HEK293 (cell line): Measurements from ENCODE around the gene NEK2.

ENCODE experiments used
- CTCF ChIA-PET: fragments of 350-600 bp; formaldehyde crosslinking; extraction: SDS; loops from one replicate; lab custom pipeline; 2021; ENCODE audit warnings: antibody characterized with exemption; lab: Yijun Ruan, JAX
- POLR2A ChIA-PET: fragments of 300-600 bp; formaldehyde crosslinking; extraction: SDS; loops from one replicate; lab custom pipeline; 2020; ENCODE audit warnings: antibody characterized with exemption, inconsistent platforms; lab: Yijun Ruan, JAX
- H3K27ac ChIP-seq: fragments of 200-500 bp; sonication (Bioruptor generic); 2 replicates; pipeline ENCODE4 v1.5.1; 2014; ENCODE audit warnings: low read depth, low read length, control low read depth, inconsistent platforms; ENCODE audit errors: extremely low read depth
- H3K36me3 ChIP-seq, 2 experiments: fragments of 200-500 bp in 1 of 2; sonication (Bioruptor generic) in 1 of 2; 1 replicate in 1 of 2; 2 replicates in 1 of 2; pipeline ENCODE4 v1.5.1; 2014 to 2017; ENCODE audit warnings: inconsistent platforms in 2 of 2, low read length in 2 of 2; ENCODE audit not compliant: control insufficient read depth in 2 of 2, insufficient read depth in 1 of 2
- H3K4me1 ChIP-seq: fragments of 200-500 bp; sonication (Bioruptor generic); 2 replicates; pipeline ENCODE4 v1.5.1; 2014; ENCODE audit warnings: mild to moderate bottlenecking, low read length, inconsistent platforms; ENCODE audit not compliant: control insufficient read depth, insufficient read depth
- H3K4me3 ChIP-seq: 2 replicates; pipeline ENCODE4 v1.5.1; 2011; ENCODE audit warnings: low read depth, mild to moderate bottlenecking, control low read depth, low read length, moderate library complexity
- H3K9me3 ChIP-seq: fragments of 200-500 bp; sonication (Bioruptor generic); 2 replicates; pipeline ENCODE4 v1.5.1; 2014; ENCODE audit warnings: low read depth, low read length, inconsistent platforms; ENCODE audit not compliant: control insufficient read depth, insufficient read depth
- GFI1B ChIP-seq: fragments of 450-650 bp; formaldehyde crosslinking; IDR thresholded peaks from 2 replicates; pipeline ENCODE4 v1.5.1; 2016; ENCODE audit warnings: missing biosample characterization, missing genetic modification characterization
- OVOL3 ChIP-seq: fragments of 450-650 bp; formaldehyde crosslinking; IDR thresholded peaks from 2 replicates; pipeline ENCODE4 v1.5.1; 2016; ENCODE audit warnings: missing biosample characterization, missing genetic modification characterization
- SALL2 ChIP-seq: fragments of 450-650 bp; formaldehyde crosslinking; IDR thresholded peaks from 2 replicates; pipeline ENCODE4 v1.5.0; 2017; ENCODE audit warnings: missing biosample characterization, mild to moderate bottlenecking, missing genetic modification characterization, borderline replicate concordance
- ZBTB6 ChIP-seq: fragments of 450-650 bp; formaldehyde crosslinking; IDR thresholded peaks from 2 replicates; pipeline ENCODE4 v1.5.1; 2017; ENCODE audit warnings: missing biosample characterization, missing genetic modification characterization
- ZFP69B ChIP-seq: fragments of 450-650 bp; formaldehyde crosslinking; IDR thresholded peaks from 2 replicates; pipeline ENCODE4 v1.5.1; 2016; ENCODE audit warnings: missing biosample characterization, missing genetic modification characterization
- ZNF10 ChIP-seq: fragments of 450-650 bp; formaldehyde crosslinking; IDR thresholded peaks from 2 replicates; pipeline ENCODE4 v1.5.1; 2017; ENCODE audit warnings: missing biosample characterization, missing genetic modification characterization
- ZNF239 ChIP-seq: fragments of 450-650 bp; formaldehyde crosslinking; IDR thresholded peaks from 2 replicates; pipeline ENCODE4 v1.5.1; 2016; ENCODE audit warnings: missing biosample characterization, missing genetic modification characterization
- ZNF544 ChIP-seq: fragments of 450-650 bp; formaldehyde crosslinking; IDR thresholded peaks from 2 replicates; pipeline ENCODE4 v1.5.0; 2017; ENCODE audit warnings: missing biosample characterization, missing genetic modification characterization
- ZNF692 ChIP-seq: fragments of 450-650 bp; formaldehyde crosslinking; IDR thresholded peaks from 2 replicates; pipeline ENCODE4 v1.5.1; 2016; ENCODE audit warnings: missing biosample characterization, missing genetic modification characterization
- ZSCAN5A ChIP-seq: fragments of 450-650 bp; formaldehyde crosslinking; IDR thresholded peaks from 2 replicates; pipeline ENCODE4 v1.5.1; 2016; ENCODE audit warnings: missing biosample characterization, missing genetic modification characterization

The NEK2 gene

GRCh38 chr1:211612786-211613107, 62.7 kb downstream of the NEK2 start:
- ChIA-PET CTCF (interaction anchor here (0.5 to 1.2 kb wide), 2 partner anchors 40 to 47 kb away, joined by 3 read pairs; no protein-coding TSS in a partner anchor), POLR2A (no interaction called here)
- H3K9me3 ChIP-seq: no peaks in the 10 kb centered on the region
- no peak overlapping the region for H3K27ac ChIP-seq
- H3K4me3 ChIP-seq: no peak overlapping the region
- no peaks in the 10 kb centered on the region for H3K36me3 ChIP-seq
- TF ChIP-seq OVOL3 (tag by site-specific recombination) (no peak), SALL2 (tag by site-specific recombination) (no peak), ZNF10 (tag by site-specific recombination) (no peak), ZNF544 (tag by site-specific recombination) (no peak), ZFP69B (tag by site-specific recombination) (no peak), GFI1B (tag by site-specific recombination) (no peak), ZNF239 (tag by site-specific recombination) (no peak), ZBTB6 (tag by site-specific recombination) (no peak), ZNF692 (tag by site-specific recombination) (no peak), ZSCAN5A (tag by site-specific recombination) (no peak)
- H3K4me1 ChIP-seq: no peaks in the 10 kb centered on the region
